ENCODE results near the gene DEAF1.

The DEAF1 gene

DNA sequence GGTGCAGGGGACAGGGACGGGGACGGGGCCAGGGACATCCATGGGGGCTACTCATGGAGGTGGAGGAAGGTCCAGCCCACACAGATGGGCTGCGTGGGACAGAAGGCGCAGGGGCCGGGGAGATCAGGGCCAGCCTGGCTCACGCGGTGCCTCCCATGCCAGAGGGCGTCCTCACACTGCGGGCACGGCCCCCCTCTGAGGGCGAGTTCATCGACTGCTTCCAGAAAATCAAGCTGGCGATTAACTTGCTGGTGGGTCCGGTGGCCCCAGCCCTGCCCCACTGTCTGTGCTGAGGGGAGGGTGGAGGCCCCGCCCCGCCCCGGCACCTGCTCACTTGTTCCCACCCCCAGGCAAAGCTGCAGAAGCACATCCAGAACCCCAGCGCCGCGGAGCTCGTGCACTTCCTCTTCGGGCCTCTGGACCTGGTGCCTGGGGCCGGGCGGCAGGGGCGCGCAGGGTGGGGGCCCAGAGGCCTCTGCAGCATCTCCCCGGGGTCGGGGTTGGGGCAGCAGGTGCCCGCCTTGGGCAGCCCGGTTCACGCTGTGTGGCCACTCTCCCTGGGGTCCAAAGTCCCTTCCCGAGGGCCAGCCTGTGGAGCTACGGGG is 26.8 kb upstream of the DEAF1 start:
- no peak for DNase-seq (ENCODE audit: low read depth, low spot score)

DNA sequence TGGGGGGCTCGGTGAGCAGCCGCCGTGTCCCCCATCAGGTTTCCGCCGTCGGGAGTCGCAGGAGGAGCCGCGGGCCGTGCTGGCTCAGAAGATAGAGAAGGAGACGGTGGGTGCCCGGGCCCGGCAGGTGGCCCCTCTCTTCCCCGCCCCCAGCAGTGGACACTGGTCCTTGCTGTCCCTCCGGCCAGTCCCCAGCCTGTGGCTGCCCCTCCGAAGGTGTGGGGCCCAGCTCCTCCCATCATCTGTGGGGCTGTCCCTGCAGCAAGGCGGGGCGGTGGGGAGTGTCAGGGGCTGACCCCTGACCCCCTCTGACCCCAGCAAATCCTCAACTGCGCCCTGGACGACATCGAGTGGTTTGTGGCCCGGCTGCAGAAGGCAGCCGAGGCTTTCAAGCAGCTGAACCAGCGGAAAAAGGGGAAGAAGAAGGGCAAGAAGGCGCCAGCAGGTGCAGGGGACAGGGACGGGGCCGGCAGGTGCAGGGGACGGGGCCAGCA is 26.3 kb upstream of the DEAF1 start:
- no peak for DNase-seq (ENCODE audit: low read depth, low spot score)

DNA sequence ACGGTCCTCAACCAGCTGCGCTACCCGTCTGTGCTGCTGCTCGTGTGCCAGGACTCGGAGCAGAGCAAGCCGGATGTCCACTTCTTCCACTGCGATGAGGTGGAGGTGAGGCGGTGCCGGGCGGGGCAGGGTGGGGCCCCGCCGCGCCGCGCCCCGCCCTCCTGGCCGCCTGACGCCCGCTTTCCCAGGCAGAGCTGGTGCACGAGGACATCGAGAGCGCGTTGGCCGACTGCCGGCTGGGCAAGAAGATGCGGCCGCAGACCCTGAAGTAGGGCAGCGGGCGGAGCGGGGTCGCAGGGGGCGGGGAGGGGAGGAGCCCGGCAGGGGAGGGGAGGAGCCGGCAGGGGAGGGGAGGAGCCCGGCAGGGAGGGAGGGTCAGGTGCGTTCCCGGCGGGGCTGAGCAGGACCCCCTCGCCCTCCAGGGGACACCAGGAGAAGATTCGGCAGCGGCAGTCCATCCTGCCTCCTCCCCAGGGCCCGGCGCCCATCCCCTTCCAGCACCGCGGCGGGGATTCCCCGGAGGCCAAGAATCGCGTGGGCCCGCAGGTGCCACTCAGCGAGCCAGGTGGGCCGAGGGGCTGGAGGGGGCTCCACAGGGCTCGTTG is 25.7 kb upstream of the DEAF1 start:
- DNase-seq (ENCODE audit: low read depth, low spot score): no peak

DNA sequence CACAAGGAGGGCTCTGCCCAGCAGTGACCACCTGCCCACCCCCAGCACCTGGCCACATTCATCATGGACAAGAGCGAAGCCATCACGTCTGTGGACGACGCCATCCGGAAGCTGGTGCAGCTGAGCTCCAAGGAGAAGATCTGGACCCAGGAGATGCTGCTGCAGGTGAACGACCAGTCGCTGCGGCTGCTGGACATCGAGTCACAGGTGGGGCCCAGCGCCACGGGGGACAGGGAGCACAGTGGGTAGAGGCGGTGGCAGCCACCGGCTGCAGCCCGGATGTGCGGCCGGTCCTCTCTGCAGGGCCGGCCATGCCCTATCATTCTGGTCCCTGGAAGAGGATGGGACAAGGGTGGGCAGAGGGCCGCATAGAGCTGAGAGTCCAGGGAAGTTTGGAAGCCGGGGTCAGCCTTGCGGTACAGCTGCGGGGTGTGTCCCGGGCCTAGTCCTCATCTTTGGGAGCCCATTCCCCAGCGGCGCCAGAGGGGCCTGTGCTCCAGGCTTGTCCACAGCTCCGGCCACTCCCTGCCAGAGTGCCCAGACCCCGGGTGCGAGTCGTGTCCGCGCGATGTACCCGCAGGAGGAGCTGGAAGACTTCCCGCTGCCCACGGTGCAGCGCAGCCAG is 25.1 kb upstream of the DEAF1 start:
- no peak for DNase-seq (ENCODE audit: low read depth, low spot score)

DNA sequence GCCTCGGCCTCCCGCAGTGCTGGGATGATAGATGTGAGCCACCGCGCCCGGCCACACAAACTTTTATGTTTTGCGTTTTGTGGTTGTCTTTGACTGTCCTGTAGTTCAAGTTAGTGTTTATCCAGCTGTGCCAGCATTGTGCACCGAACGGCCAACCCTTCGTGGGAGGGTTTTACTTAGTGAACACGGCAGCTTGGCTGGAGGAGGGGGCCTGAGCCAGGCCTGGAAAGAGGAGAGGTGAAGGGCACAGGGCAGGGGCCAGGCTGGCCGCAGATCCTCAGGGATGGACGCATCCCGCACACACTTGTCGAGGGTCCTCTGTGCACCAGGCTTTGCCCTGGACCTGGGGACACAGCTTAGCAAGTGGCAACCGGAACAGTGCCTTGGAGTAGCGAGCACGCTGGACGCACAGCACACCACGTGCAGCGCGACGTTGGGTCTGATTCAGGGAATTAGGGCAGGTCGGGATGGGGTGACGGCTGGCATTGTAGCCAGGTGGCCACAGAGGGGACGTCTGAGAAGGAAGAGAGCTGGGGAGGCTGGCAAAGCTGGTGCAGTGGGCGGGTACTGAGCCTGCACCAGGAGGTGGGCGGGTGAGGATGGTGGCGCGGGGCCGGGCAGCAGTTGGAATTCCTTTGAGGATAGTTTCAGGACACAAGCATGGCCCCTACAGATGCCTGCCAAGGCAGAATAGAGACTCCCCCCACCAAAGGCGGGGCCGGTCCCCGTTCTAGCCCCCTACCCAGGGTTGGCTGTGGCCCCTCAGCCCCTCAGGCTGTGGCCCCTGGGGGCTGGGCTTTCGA is 24.4 kb upstream of the DEAF1 start:
- no peak for DNase-seq (ENCODE audit: low read depth, low spot score)

DNA sequence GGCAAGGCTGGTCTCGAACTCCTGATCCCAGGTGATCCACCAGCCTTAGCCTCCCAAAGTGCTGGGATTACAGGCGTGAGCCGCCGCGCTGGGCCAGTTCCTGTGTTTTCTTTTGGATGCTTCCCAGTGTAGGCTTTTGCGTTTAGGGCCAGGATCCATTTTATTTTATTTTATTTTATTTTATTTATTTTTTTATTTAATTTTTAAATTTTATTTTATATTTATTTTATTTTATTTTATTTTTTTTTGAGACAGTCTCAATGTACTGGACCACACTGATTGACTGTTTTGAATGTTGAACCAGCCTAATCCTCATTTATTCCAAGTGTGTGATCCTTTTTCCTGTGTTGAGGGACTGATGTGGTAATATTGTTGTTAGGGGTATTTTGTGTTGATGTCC is 19.4 kb upstream of the DEAF1 start:
- DNase-seq (ENCODE audit: low read depth, low spot score): no peak

DNA sequence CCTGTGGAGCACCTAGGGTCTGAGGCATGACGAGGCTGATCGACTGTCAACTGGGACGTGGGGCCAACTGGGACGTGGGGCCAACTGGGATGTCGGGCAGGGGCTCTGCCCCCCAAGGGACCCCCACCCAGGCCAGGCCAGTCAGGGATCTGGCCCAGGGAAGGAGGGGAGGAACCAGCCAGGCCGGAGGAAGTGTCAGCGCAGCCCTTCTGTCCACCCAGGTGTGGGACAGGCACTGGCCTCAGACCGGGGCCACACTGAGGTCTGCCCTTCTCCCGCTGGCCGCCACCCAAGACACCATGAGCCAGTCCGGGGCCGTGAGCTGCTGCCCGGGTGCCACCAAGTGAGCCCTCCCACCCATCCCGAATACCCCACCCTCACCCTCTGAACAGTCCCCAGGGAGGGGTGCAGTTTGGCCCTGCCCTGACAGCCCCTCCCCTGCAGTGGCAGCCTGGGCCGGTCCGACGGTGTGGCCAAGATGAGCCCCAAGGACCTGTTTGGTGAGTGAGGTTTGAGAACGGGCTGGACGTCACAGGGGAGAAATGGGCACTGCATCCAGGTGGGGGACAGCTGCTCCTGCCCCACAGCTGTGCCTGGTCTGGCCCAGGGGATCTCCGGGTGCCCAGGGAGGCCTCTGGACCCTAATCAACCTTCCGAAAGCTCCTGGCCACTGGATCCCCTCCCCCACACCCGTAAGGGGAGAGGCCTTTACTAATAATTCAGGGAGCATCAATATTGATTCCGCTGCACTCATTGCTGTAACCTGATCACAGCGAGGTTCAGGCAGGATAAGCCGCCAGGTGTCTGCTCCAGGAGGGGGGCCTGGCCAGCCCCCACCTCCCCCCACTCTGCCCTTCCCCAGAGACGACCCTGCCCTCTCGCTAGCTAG is 14.3 kb upstream of the DEAF1 start:
- DNase-seq (ENCODE audit: low read depth, low spot score): no peak

DNA sequence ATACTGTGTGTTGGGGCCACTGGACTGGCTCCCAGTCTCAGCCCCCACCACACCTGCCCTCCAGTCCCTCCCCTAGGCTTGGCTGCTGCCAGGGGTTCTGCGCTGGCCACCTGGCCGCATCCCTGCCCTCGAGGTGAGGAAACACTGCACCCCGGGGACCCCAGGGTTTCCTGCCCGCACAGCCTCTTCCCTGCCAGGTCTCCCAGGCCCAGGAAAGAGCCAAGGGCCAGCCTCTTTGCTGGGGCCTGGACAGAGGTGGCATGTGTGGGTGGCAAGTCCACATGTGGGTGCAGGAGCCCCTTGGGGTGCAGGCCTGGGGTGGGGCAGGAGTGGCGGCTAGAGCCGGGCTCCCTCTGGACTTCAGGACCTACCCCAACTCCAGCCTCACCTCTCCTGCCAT is 13.5 kb upstream of the DEAF1 start:
- DNase-seq (ENCODE audit: low read depth, low spot score): no peak

DNA sequence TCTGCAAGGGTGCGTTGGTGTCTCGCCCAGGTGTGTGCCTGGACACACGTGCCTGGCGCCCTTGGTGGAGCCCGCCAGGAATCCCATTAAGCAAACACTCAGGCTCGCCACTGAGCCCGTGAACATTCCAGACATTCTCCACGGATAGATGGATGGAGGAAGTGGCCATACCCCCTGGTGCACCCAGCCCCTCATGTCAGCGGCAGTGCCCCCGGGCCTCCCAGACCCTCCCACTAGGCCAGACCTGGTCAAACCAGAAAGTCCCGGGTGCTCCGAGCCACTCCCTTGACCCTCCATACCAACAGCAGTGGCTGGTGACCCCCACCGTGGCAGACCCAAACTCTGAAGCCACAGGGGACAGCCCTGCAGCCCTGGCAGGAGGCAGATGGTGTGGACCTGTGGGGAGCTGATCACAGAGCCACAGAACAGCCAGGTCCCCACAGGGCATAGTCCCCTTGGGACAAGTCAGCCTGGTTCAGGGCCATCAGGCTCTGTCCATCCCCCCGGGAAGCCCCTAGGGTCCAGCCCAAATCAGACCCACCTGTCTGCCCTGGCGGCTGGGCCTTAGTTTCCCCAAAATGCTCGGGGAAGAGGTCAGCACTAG is 12.9 kb upstream of the DEAF1 start:
- DNase-seq (ENCODE audit: low read depth, low spot score): no peak

DNA sequence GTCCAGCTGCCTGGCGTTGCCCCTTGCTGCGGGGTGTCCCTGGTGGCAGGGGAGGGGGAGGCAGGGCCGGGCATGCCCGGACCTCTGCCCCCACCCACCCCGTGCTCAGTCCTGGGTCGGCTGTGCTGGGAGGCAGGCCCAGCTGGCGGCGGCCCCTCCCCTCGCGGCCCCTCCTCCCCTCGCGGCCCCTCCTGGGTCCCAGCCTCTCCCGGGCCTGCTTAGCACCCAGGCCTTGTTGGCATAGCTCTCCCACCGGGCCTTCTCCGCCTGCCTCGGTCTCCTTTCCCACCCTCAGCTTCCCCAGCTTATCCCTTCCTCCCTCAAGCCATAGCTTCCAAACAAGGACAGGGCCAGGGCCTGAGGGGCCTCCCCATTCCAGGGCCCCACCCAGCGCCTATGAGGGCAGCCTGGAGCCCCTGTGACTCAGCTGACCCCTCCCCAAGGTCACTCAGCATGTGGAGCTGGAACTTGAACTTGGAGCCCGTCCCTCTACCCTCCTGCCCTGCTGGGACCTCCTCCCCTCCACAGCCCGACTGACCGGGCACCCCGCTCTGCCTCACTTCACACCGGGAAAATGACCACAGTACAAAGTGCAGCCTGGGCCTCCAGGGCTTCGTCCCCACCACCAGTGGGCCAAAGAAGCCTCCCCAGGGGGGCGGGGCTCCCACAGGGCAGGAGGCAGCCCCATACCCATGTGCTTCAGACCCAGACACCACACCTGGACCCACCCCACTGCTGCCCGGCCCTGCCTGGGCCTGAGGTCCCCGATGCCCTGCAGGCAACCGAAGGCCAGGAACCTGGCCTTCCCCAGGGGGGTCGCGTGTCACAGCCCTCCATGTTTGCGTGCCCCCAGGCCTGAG is 12.2 kb upstream of the DEAF1 start:
- DNase-seq (ENCODE audit: low read depth, low spot score): no peak

DNA sequence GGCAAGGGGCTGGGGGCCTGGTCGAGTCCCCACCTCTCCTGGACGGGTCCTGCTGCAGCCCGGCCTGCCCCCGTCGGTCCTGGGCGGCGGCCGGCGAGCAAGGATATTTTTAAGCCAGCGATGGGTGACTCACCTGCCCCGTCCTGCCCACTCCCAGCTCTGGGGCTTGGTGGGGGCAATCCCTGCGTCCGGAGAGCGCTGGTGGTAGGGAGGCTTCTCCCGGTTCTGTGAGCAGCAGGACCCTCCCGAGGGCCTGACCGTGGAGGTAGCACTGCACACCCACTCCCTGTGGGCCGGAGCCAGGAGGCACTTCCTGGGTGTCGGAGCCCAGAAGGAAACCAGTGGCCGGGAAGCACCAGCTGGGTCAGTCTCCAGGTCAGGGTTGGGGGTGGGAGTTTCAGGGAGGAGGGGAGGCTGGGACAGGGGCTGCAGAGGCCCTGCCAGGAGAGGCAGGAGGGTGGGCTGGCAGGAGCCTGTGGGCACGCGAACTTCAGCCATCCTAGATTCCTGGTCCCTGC is 11.5 kb upstream of the DEAF1 start:
- no peak for DNase-seq (ENCODE audit: low read depth, low spot score)

DNA sequence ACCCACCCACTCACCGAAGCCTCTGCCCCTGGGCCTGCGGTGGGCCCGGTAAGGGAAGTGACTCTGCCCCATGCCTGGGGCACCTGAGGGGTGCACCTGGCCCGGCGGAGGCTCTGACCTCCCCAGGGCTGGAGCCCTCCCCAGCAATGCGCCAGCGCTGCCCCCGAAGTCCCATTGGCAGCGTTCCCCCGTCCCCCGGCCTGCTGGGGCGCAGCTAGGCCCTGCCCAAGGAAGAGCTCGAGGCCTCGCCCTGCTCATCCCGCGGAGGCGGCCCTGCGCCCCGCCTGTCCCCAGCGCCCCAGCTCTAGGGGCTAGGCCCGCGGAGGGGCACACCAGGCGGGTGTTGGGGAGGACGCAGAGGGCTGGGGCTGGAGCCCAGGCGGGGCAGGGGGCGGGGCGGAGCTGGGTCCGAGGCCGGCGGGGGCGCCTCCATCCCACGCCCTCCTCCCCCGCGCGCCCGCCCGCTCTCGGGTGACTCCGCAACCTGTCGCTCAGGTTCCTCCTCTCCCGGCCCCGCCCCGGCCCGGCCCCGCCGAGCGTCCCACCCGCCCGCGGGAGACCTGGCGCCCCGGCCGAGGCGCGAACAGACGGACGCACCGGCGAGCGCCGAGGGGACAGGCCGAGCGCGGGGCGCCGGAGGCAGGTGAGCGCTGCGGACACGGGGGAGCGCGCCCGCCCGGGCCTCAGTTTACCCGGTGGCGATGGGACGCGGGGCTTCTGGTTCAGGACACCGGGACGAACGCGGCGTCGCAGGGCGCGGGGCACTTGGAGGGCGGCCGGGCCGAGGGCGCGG is 10.8 kb upstream of the DEAF1 start, which contains the start of gene EPS8L2:
EPS8L2 (plus strand) TSS at position 586 of the 793 bp plus-strand sequence. CDS start 3,177 bp downstream, outside the sequence.
- DNase-seq (ENCODE audit: low read depth, low spot score): no peak

DNA sequence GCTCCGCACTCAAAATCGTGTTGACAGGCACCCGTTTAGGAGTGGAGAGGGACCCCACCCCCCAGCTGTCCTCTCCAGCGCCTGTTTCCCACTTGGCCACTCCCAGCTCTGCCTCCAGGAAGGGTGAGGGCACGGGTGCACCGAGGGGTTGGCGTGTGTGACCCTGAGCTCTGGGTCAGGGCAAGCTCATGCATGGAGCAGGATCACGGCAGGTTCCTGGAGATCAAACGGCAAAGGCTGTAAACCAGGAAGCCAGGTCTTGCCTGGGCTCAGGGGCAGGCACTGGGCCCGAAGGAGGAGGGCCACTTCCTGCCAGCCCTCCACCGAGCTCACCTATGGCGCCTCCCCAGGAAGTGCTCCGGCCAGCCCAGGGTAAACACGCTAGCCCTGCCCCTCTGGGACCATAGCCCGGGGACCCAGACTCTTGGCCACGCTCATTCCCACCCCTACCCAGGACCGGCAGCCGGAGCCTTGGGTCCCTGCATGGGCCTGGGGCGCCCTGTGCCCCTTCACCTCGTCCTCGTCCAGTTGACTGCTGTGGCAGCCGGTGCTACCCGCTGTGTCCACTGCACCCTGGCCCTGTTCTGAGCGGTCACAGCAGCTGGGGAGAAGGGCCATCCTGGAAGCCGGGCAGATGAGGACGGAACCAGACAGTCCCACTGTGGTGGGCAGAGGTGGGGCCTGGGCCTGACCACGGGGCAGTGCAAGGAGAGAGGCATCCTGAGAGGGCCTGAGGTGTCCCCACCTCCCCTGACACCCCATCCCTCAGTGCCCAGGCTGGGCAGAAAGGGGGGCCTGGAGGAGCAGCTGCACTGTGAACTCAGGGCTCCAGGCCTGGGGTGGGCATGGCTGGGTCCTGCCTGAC is 10.0 kb upstream of the DEAF1 start:
- DNase-seq (ENCODE audit: low read depth, low spot score): no peak

DNA sequence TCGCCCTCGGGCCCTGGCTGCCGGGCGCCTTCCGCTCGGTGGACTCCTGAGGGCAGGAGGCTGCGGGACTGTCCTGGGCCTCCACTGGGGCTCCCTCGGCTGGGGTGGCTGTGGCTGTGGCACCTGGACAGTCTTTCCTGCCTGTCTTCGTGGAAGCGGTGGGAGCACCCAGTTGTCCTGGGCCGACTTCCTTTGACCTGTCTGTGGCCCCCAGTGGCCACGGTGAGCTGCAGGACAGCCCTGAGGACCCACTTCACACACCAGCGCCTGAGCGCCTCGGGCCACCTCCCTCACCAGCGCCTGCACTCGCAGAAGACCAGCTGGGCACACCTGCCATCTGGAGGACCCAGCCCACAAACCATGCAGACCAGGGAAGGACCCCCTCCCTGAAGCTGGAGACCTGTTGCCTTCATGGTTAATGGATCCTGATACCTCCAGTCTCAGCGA is 9.2 kb upstream of the DEAF1 start:
- DNase-seq (ENCODE audit: low read depth, low spot score): no peak

DNA sequence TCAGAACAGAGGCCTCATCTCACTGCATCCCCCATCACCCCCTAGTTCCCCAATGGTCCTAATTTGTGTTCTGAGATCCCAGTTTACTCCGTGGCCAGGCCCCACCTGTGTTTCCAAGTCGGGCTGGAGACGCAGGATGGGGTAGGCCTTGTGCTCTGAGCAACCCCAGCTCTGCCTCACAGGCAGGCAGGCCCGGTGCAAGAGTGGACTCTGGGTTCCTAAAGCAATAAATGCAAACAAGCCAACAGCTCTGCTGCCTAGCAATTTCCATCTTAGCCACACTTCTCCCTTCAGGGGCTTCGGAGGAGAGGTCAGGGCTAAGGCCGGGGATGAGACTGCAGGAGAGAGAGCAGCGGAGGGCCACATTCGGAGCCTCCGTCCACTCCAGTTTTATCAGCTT is 8.5 kb upstream of the DEAF1 start:
- no peak for DNase-seq (ENCODE audit: low read depth, low spot score)

DNA sequence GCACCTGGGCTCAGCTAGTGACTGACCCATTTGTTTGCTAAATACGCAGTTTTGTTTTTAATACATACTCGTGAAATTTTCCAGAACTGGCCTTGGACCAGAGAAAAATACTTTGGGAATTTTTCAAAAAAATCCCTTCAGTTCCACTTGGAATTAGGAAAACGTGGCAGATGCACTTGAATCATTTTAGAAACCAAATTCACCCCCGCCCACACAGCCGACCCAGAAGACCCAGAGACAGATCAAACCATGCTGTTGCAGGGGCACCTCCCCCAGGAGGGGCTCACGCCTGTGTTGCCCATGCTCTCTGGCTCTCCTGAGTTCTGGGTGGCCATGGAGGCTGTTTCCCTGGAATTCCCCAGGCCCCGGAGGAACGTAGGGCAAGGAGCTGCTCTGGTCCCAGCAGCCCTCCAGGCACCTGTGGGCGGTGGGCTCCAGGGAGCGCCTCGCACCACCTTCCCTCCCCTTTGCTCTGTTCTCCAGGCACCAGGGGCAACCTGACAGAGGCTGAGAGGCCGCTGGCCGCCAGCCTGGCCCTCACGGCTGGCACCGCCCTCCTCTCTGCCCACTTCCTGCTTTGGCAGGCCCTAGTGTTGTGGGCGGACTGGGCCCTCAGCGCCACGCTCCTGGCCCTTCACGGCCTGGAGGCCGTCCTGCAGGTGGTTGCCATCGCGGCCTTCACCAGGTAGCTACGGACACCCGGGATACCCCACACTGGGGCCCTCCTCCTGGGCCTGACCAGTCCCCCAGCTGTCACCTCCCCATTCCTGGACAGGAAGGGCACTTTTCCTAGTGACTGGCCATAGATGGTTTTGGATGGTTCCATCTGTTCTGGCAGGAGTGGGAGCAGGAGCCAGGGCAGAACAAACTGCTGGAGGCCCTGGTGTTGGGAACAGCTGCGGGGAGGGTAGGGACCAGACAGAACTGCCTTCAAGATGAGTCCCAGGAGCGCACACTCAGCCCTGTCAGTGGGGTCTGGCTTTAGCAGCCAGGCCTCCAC is 7.7 kb upstream of the DEAF1 start:
- DNase-seq (ENCODE audit: low read depth, low spot score): no peak
